Loucy (cell line): Measurements from ENCODE around the gene B3GAT3.

Experiments used
- CTCF ChIP-seq: fragments of 200-600 bp; sonication (generic); conservative IDR thresholded peaks from 2 replicates; pipeline ENCODE4 v1.5.1; 2014; ENCODE audit warnings: mild to moderate bottlenecking, antibody characterized with exemption, low read length
- EZH2phosphoT487 ChIP-seq: fragments of 200-600 bp; IDR thresholded peaks from 2 replicates; pipeline ENCODE4 v1.6.1; 2018; ENCODE audit warnings: antibody characterized with exemption, mild to moderate bottlenecking, moderate library complexity, borderline replicate concordance

GRCh38 chr11:62601372-62602140 is 20.2 kb downstream of the B3GAT3 start, which contains the start of gene MTA2:
- TF ChIP-seq CTCF: no peak
- TF ChIP-seq EZH2phosphoT487: no peak
